ENCODE results near the gene ARID5A. TPM values are rescaled to one million over a fixed set of nuclear protein-coding genes. Genes with fewer than 3 reads are reported as not detected.

The ARID5A gene
- total RNA-seq, 1 experiment from 2014 or later = 13.9 TPM

GRCh38 chr2:96528700-96529375 is 7.7 kb upstream of the ARID5A start (continued):
- TF ChIP-seq ZBTB43 (CRISPR knock-in tag; IDR thresholded peaks at IDR 0.05) (no peak), SOX15 (CRISPR knock-in tag; IDR thresholded peaks at IDR 0.05) (no peak), MLX (CRISPR knock-in tag; IDR thresholded peaks at IDR 0.05) (no peak), ZNF423 (CRISPR knock-in tag; IDR thresholded peaks at IDR 0.05) (no peak), PRRX2 (CRISPR knock-in tag; IDR thresholded peaks at IDR 0.05) (no peak), NR3C1 (CRISPR knock-in tag; conservative IDR thresholded peaks at IDR 0.05; ENCODE audit: low read depth) (no peak)
- TF ChIP-seq, protein P1, sequence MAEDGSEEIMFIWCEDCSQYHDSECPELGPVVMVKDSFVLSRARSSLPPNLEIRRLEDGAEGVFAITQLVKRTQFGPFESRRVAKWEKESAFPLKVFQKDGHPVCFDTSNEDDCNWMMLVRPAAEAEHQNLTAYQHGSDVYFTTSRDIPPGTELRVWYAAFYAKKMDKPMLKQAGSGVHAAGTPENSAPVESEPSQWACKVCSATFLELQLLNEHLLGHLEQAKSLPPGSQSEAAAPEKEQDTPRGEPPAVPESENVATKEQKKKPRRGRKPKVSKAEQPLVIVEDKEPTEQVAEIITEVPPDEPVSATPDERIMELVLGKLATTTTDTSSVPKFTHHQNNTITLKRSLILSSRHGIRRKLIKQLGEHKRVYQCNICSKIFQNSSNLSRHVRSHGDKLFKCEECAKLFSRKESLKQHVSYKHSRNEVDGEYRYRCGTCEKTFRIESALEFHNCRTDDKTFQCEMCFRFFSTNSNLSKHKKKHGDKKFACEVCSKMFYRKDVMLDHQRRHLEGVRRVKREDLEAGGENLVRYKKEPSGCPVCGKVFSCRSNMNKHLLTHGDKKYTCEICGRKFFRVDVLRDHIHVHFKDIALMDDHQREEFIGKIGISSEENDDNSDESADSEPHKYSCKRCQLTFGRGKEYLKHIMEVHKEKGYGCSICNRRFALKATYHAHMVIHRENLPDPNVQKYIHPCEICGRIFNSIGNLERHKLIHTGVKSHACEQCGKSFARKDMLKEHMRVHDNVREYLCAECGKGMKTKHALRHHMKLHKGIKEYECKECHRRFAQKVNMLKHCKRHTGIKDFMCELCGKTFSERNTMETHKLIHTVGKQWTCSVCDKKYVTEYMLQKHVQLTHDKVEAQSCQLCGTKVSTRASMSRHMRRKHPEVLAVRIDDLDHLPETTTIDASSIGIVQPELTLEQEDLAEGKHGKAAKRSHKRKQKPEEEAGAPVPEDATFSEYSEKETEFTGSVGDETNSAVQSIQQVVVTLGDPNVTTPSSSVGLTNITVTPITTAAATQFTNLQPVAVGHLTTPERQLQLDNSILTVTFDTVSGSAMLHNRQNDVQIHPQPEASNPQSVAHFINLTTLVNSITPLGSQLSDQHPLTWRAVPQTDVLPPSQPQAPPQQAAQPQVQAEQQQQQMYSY (CRISPR knock-in tag; IDR thresholded peaks at IDR 0.05) = no peak
- TF ChIP-seq, protein P2, sequence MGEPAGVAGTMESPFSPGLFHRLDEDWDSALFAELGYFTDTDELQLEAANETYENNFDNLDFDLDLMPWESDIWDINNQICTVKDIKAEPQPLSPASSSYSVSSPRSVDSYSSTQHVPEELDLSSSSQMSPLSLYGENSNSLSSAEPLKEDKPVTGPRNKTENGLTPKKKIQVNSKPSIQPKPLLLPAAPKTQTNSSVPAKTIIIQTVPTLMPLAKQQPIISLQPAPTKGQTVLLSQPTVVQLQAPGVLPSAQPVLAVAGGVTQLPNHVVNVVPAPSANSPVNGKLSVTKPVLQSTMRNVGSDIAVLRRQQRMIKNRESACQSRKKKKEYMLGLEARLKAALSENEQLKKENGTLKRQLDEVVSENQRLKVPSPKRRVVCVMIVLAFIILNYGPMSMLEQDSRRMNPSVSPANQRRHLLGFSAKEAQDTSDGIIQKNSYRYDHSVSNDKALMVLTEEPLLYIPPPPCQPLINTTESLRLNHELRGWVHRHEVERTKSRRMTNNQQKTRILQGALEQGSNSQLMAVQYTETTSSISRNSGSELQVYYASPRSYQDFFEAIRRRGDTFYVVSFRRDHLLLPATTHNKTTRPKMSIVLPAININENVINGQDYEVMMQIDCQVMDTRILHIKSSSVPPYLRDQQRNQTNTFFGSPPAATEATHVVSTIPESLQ (CRISPR knock-in tag; IDR thresholded peaks at IDR 0.05) = no peak
- TF ChIP-seq, protein P3, sequence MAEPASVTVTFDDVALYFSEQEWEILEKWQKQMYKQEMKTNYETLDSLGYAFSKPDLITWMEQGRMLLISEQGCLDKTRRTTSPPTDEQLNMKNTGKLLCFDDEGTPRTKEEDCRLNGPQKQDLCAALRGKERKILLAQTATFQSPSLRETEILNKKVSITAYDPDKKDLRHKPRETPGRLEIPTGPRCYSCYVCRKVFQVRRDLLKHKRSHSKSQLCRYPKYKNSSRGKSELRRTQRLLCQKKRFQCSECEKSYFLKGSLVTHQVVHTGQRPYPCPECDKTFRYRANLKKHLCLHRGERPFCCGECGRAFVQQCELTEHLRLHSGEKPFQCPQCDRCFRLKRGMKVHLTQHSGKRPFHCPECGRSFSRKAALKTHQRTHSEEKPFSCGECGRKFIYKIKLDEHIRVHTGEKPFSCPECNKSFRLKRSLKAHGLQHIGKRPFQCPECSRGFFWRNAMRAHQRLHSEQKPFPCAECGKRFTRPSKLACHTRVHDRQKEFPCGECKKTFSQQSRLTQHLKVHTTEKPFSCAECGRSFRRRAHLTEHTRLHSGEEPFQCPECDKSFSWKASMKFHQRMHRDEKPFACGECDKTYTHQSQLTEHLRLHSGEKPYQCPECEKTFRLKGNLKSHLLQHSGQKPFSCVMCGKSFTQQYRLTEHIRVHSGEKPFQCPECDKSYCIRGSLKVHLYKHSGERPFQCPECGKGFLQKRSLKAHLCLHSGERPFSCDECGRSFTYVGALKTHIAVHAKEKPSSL (CRISPR knock-in tag; conservative IDR thresholded peaks at IDR 0.05) = no peak
- TF ChIP-seq, protein P4, sequence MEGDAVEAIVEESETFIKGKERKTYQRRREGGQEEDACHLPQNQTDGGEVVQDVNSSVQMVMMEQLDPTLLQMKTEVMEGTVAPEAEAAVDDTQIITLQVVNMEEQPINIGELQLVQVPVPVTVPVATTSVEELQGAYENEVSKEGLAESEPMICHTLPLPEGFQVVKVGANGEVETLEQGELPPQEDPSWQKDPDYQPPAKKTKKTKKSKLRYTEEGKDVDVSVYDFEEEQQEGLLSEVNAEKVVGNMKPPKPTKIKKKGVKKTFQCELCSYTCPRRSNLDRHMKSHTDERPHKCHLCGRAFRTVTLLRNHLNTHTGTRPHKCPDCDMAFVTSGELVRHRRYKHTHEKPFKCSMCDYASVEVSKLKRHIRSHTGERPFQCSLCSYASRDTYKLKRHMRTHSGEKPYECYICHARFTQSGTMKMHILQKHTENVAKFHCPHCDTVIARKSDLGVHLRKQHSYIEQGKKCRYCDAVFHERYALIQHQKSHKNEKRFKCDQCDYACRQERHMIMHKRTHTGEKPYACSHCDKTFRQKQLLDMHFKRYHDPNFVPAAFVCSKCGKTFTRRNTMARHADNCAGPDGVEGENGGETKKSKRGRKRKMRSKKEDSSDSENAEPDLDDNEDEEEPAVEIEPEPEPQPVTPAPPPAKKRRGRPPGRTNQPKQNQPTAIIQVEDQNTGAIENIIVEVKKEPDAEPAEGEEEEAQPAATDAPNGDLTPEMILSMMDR (IDR thresholded peaks at IDR 0.05) = no peak

DNA sequence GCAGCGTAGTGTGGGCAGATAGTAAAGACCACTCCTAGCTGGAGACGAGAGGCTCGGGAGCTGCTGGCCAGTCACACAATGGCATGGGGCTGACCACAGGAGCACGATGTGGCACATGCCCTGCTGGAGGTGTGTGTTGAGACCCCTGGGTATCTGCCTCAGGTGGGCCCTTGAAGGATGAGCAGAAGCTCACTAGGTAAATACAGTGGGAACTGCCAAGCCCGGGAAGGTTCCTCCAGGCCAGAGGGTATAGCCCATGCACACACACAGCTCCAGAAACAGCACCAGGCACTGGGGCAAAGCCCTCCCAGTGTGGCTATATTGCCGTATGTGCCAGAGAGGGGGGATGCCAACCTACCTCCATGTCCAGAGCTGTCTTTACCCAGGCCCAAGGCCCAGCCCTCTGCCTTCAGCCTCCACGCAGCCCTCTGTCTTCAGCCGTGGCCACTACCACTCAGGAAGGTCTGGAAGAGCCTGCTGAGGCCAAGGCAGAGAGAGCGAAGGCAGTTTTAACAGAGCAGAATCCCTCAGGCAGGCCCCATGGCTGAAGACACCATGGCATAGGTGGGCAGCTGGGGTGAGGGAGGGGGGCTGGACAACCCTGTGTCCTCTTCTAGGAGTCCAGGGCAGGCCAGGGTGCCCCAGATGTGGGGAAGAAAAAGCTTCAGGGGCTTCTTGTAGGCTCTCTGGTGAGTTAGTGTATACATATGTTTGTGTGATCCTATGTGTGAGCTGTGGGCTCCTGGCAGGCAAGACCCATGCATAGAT is 7.0 kb upstream of the ARID5A start:
- H3K27ac Mint-ChIP-seq = no peak overlapping the region
- POLR2A ChIA-PET = interaction anchor here (0.6 kb wide), 1 partner anchor 15 kb away, joined by 6 read pairs; no protein-coding TSS in a partner anchor
- H3K36me3 Mint-ChIP-seq = no peaks in the 10 kb centered on the region
- H3K4me1 Mint-ChIP-seq = peaks cover 44% of the 10 kb centered on the region
- H3K9me3 Mint-ChIP-seq = no peaks in the 10 kb centered on the region
- ATAC-seq = no peak
- no peak for DNase-seq (ENCODE audit: low spot score)
- CTCF ChIA-PET = interaction anchor here (2.3 to 7.7 kb wide), 4 partner anchors 10 to 26 kb away, joined by 17 to 84 read pairs (median 42); partner anchors contain the start of gene ARID5A
- H3K27me3 Mint-ChIP-seq (ENCODE audit: low read depth) = peaks cover 27% of the 10 kb centered on the region
- no peak overlapping the region for H3K4me3 Mint-ChIP-seq
- TF ChIP-seq, protein P5, sequence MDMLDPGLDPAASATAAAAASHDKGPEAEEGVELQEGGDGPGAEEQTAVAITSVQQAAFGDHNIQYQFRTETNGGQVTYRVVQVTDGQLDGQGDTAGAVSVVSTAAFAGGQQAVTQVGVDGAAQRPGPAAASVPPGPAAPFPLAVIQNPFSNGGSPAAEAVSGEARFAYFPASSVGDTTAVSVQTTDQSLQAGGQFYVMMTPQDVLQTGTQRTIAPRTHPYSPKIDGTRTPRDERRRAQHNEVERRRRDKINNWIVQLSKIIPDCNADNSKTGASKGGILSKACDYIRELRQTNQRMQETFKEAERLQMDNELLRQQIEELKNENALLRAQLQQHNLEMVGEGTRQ (CRISPR knock-in tag; IDR thresholded peaks at IDR 0.05) = no peak
- TF ChIP-seq ETV6 (CRISPR knock-in tag; IDR thresholded peaks at IDR 0.05) (no peak), IRF2 (CRISPR knock-in tag; IDR thresholded peaks at IDR 0.05; ENCODE audit: borderline replicate concordance, low read depth) (no peak), FOXP1 (CRISPR knock-in tag; IDR thresholded peaks at IDR 0.05; ENCODE audit: borderline replicate concordance) (no peak), STAT6 (CRISPR knock-in tag; conservative IDR thresholded peaks at IDR 0.05; ENCODE audit: low read depth) (no peak), KAT7 (CRISPR knock-in tag; IDR thresholded peaks at IDR 0.05; ENCODE audit: borderline replicate concordance) (no peak), TCF7 (CRISPR knock-in tag; IDR thresholded peaks at IDR 0.05; ENCODE audit: low read depth) (no peak)
